Fibroblast of villous mesenchyme (primary cell): ENCODE measurements around the gene TRAPPC10. TPM values are rescaled to one million over a fixed set of nuclear protein-coding genes. Genes with fewer than 3 reads are reported as not detected.

Source experiments
- DNase-seq: peaks from one replicate; pipeline ENCODE4 v3.0.0-alpha.2; 2010; ENCODE audit warnings: low read depth
- H3K4me3 ChIP-seq: 2 replicates; pipeline ENCODE4 v1.5.1; 2011; ENCODE audit warnings: low read depth, mild to moderate bottlenecking, low read length
- total RNA-seq: library from RNA; depleted of rRNA; stranded (reverse); fragments of >200 nt; gene quantifications from 2 replicates; pipeline ENCODE4 v1.2.3, GENCODE V29; 2012
- TF ChIP-seq, protein P1 (sequence below): IDR thresholded peaks from 2 replicates; pipeline ENCODE4 v1.5.1; 2012; ENCODE audit warnings: low read depth, mild to moderate bottlenecking, low read length; ENCODE audit not compliant: insufficient read depth

The TRAPPC10 gene
- total RNA-seq, 1 donor: 28.5 TPM

- no peak overlapping the region for H3K4me3 ChIP-seq
- TF ChIP-seq, protein P1, sequence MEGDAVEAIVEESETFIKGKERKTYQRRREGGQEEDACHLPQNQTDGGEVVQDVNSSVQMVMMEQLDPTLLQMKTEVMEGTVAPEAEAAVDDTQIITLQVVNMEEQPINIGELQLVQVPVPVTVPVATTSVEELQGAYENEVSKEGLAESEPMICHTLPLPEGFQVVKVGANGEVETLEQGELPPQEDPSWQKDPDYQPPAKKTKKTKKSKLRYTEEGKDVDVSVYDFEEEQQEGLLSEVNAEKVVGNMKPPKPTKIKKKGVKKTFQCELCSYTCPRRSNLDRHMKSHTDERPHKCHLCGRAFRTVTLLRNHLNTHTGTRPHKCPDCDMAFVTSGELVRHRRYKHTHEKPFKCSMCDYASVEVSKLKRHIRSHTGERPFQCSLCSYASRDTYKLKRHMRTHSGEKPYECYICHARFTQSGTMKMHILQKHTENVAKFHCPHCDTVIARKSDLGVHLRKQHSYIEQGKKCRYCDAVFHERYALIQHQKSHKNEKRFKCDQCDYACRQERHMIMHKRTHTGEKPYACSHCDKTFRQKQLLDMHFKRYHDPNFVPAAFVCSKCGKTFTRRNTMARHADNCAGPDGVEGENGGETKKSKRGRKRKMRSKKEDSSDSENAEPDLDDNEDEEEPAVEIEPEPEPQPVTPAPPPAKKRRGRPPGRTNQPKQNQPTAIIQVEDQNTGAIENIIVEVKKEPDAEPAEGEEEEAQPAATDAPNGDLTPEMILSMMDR: no peak
- no peak for DNase-seq
Observed at GRCh38 chr21:44018127-44018526, 6.0 kb downstream of the TRAPPC10 start.

- H3K4me3 ChIP-seq: no peak overlapping the region
- TF ChIP-seq, protein P1: no peak
- peak; percentile 22 for DNase-seq
Observed at GRCh38 chr21:44018813-44019567, 6.9 kb downstream of the TRAPPC10 start.

GRCh38 chr21:44019568-44019958 is 7.5 kb downstream of the TRAPPC10 start:
- DNase-seq: no peak
- TF ChIP-seq, protein P1: no peak
- H3K4me3 ChIP-seq: no peak overlapping the region

DNA sequence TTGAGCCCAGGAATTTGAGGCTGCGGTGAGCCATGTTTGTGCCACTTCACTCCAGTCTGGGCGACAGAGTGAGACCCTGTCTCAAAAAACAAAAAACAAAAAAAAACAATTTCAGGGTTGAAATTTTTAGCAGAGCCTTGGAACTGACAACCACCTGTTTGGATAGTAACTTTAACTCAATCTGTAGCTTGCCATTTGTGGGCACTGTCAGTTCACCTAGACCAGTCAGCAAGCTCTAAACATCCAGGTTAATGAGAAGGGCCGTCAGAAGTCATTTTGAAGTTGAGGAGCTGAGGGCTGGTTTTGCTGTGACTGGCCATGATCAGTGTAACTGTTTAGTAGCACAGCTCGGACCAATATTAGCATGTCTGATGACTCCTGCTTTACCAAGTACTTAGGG is 8.4 kb downstream of the TRAPPC10 start:
- no peak for DNase-seq
- H3K4me3 ChIP-seq: no peak overlapping the region
- TF ChIP-seq, protein P1: no peak

DNA sequence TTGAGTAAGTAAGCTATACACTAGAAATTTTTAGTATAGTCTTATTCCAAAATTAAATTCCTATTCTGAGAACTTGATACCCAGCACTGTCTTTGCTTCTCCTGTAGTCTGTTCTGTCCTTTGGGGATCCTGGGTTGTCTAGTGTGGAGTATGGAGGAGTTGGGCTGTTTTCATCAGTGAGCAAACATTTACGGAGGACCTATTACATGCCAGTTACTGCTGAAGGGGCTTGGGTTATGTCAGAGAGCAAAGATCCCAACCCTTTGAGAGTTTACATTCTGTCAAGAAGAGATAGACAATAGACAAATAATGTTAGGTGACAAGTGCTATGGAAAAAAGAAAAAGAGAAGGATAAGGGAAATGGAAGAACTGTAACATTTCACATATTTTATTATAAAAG is 9.0 kb downstream of the TRAPPC10 start:
- TF ChIP-seq, protein P1: no peak
- H3K4me3 ChIP-seq: no peak overlapping the region
- DNase-seq: no peak

GRCh38 chr21:44024257-44024656 is 12.1 kb downstream of the TRAPPC10 start:
- no peak for DNase-seq
- H3K4me3 ChIP-seq: no peak overlapping the region
- TF ChIP-seq, protein P1: no peak
